Thyroid gland (tissue), 4 donors: ENCODE measurements around the gene ETV6. TPM values are rescaled to one million over a fixed set of nuclear protein-coding genes. Genes with fewer than 3 reads are reported as not detected.

Experiments
- DNase-seq, 2 donors: peaks; one replicate each; pipeline ENCODE4 v3.0.0-alpha.2; 2019
- H3K27ac ChIP-seq, 3 donors: fragments of 200-600 bp; sonication (generic); 1 replicate in 2 of 3; 2 replicates in 1 of 3; pipeline ENCODE4 v1.5.1; 2016 to 2019; ENCODE audit warnings: mild to moderate bottlenecking in 1 of 3, moderate library complexity in 1 of 3
- H3K27me3 ChIP-seq: fragments of 200-600 bp; sonication (generic); one replicate; pipeline ENCODE4 v1.5.1; 2019
- H3K36me3 ChIP-seq, 2 donors: fragments of 200-600 bp; sonication (generic); one replicate each; pipeline ENCODE4 v1.5.1; 2016 to 2019
- H3K4me1 ChIP-seq, 2 donors: fragments of 200-600 bp; sonication (generic); one replicate each; pipeline ENCODE4 v1.5.1; 2017 to 2019
- H3K4me3 ChIP-seq, 3 donors: fragments of 200-600 bp; sonication (generic); replicated peaks in 1 of 3; 1 replicate in 2 of 3; 2 replicates in 1 of 3; pipeline ENCODE4 v1.5.1; 2016; ENCODE audit warnings: mild to moderate bottlenecking in 1 of 3
- H3K9me3 ChIP-seq: fragments of 200-600 bp; sonication (generic); one replicate; pipeline ENCODE4 v1.5.1; 2017
- POLR2A ChIP-seq, 2 donors: fragments of 450-650 bp; IDR thresholded peaks; one replicate each; pipeline ENCODE4 v1.6.1; 2017; ENCODE audit warnings: antibody characterized with exemption in 2 of 2, mild to moderate bottlenecking in 2 of 2, moderate library complexity in 1 of 2
- WGBS, 2 donors: methylation state at CpG; one replicate each; pipeline ENCODE4 v1.1.5; 2017; 5-methylcytosine and 5-hydroxymethylcytosine counted together
- intact Hi-C: fragments of 100-400 bp; cut with DNase I; formaldehyde crosslinking; loops from one replicate; pipeline ENCODE4 v1.15.1; 2023
- total RNA-seq, 4 donors: library from RNA; depleted of rRNA; stranded (reverse); fragments of >200 nt; gene quantifications; one replicate each; pipeline ENCODE4 v1.2.3, GENCODE V29; 2016
- TF ChIP-seq, protein P1 (sequence below), 6 experiments: fragments of 200-600 bp in 3 of 6; fragments of 450-650 bp in 3 of 6; sonication (generic) in 3 of 6; IDR thresholded peaks; one replicate each; pipeline ENCODE4 v1.5.1; 2016 to 2019; ENCODE audit warnings: antibody characterized with exemption in 6 of 6, mild to moderate bottlenecking in 2 of 6, inconsistent platforms in 1 of 6, moderate library complexity in 1 of 6

ETV6 gene
- total RNA-seq, 4 donors from 2014 or later, result 16.6 to 35.6 (median 17.2) TPM

DNA sequence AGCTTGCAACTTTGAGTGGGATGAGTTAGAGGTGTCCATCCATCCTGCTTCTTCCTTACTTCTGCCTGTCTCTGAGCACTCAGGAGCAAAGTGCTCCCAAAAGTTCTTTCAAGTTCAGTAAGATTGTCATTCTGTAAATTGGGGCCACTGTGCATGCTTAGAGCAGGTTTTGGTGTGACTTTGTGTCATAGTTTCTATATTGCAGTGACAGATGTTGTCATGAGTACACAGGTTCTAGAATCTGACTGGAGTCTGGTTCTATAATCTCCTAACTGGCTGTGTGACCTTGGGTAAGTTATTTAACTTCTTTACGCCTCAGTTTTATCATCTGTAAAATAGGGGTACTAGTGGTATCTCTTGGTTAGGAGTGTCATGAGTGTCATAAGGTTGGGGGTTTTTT, 218.6 kb downstream of the ETV6 start:
- Histone ChIP-seq H3K36me3 (peaks cover 13 to 14% of the 10 kb centered on the region in 2 donors), H3K4me3 (no peak overlapping the region), H3K4me1 (peaks cover 12% of the 10 kb centered on the region in 2 donors), H3K27me3 (no peaks in the 10 kb centered on the region), H3K9me3 (no peaks in the 10 kb centered on the region), H3K27ac (no peak overlapping the region)
- TF ChIP-seq, protein P1, sequence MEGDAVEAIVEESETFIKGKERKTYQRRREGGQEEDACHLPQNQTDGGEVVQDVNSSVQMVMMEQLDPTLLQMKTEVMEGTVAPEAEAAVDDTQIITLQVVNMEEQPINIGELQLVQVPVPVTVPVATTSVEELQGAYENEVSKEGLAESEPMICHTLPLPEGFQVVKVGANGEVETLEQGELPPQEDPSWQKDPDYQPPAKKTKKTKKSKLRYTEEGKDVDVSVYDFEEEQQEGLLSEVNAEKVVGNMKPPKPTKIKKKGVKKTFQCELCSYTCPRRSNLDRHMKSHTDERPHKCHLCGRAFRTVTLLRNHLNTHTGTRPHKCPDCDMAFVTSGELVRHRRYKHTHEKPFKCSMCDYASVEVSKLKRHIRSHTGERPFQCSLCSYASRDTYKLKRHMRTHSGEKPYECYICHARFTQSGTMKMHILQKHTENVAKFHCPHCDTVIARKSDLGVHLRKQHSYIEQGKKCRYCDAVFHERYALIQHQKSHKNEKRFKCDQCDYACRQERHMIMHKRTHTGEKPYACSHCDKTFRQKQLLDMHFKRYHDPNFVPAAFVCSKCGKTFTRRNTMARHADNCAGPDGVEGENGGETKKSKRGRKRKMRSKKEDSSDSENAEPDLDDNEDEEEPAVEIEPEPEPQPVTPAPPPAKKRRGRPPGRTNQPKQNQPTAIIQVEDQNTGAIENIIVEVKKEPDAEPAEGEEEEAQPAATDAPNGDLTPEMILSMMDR (IDR thresholded peaks at IDR 0.05), result no peak
- no peak for TF ChIP-seq POLR2A (IDR thresholded peaks at IDR 0.05)
- no peak for DNase-seq
- WGBS, 2 donors, result 96 to 97% methylated on average over 1 of the region's 1 CpG
- intact Hi-C loops, result no loop called here

DNA sequence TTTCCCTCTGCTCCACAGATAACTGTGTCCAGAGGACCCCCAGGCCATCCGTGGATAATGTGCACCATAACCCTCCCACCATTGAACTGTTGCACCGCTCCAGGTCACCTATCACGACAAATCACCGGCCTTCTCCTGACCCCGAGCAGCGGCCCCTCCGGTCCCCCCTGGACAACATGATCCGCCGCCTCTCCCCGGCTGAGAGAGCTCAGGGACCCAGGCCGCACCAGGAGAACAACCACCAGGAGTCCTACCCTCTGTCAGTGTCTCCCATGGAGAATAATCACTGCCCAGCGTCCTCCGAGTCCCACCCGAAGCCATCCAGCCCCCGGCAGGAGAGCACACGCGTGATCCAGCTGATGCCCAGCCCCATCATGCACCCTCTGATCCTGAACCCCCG, 219.9 kb downstream of the ETV6 start:
- no peak overlapping the region for H3K4me3 ChIP-seq
- no peak overlapping the region for H3K27ac ChIP-seq
- peaks cover 13 to 14% of the 10 kb centered on the region in 2 donors for H3K36me3 ChIP-seq
- DNase-seq, result no peak
- WGBS, 2 donors, result 96 to 98% methylated on average over 18 of the region's 18 CpGs
- no peaks in the 10 kb centered on the region for H3K27me3 ChIP-seq
- TF ChIP-seq, protein P1 (IDR thresholded peaks at IDR 0.05), result no peak
- TF ChIP-seq POLR2A (IDR thresholded peaks at IDR 0.05), result no peak
- intact Hi-C loops, result no loop called here
- no peaks in the 10 kb centered on the region for H3K4me1 ChIP-seq
- no peaks in the 10 kb centered on the region for H3K9me3 ChIP-seq

DNA sequence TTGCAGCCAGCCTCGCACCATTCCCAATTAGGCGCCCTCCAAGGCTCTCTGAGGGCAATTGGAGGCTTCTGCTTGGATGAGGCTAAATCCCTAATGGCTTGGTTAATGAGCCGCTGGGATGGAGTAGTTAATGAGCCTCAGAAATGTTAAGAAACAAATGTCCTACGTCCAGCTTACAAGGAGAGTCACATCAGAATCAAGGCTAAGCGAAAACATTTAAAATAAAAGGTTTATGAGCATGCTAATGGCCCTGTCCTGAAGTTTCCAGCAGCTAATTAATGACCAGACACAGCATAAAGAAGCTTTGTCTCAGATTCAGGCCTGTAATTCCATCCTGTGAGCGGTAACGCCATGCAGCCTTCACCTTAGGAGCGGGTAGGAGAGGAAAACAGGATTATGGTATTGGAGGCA, 220.6 kb downstream of the ETV6 start:
- no peak for DNase-seq
- intact Hi-C loops, result no loop called here
- Histone ChIP-seq H3K4me1 (no peaks in the 10 kb centered on the region), H3K27me3 (no peaks in the 10 kb centered on the region), H3K9me3 (no peaks in the 10 kb centered on the region), H3K36me3 (peaks cover 13 to 14% of the 10 kb centered on the region in 2 donors), H3K27ac (no peak overlapping the region), H3K4me3 (no peak overlapping the region)
- TF ChIP-seq POLR2A (IDR thresholded peaks at IDR 0.05), result no peak
- TF ChIP-seq, protein P1 (IDR thresholded peaks at IDR 0.05), result no peak
- WGBS, 2 donors, result 94 to 95% methylated on average over 8 of the region's 8 CpGs

DNA sequence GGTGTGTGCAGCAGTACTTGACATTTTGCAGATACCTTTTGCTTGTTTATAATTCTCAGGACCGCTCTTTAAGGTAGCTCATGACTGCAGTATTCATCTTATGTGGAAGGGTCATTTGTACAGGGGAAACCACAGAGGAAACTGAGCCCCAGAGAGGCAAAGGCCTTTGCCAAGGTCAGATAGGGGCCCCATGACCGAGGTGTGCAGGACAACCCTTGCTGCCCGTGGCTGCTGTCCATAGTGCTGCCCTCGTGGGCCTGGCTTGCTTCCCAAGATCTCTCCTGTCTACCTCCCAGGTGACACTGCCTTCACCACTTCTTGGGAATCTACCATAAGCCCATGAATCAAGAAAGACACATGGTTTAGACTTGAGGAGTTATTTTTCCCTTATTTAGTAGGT, 222.6 kb downstream of the ETV6 start:
- peaks cover 13 to 14% of the 10 kb centered on the region in 2 donors for H3K36me3 ChIP-seq
- no peak for DNase-seq
- no peak overlapping the region for H3K27ac ChIP-seq
- H3K9me3 ChIP-seq, result no peaks in the 10 kb centered on the region
- H3K4me3 ChIP-seq, result no peak overlapping the region
- peaks cover 14 to 17% of the 10 kb centered on the region in 2 donors for H3K4me1 ChIP-seq
- 84 to 88% methylated on average over 4 of the region's 4 CpGs for WGBS, 2 donors
- no peaks in the 10 kb centered on the region for H3K27me3 ChIP-seq
- TF ChIP-seq, protein P1 (IDR thresholded peaks at IDR 0.05), result no peak
- no peak for TF ChIP-seq POLR2A (IDR thresholded peaks at IDR 0.05)
- intact Hi-C loops, result no loop called here

DNA sequence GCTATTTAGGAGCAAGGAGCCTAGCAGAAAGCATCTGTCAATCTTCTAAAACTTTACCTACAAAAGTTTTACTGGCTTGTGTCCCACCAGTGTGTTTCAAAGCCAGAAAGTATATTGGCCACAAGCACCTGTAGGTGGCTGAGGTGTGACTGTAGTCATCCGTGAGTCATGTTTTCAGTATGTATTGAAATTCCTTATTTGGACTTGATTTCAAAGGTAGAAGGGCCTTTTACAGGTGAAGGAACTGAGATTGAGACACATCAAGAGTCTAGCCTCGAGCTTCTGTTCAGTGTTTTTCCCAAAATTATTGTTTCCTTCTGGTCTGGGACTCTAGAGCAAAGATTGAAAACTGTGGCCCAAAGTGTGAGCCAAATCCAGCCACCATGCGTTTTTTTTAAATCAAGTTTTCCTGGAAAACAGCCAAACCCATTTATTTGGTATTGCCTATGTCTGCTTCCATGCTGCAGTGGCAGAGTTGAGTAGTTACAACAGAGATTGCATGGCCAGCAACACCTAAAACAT, 226.0 kb downstream of the ETV6 start:
- intact Hi-C loops, result no loop called here
- H3K4me3 ChIP-seq, result no peak overlapping the region
- peaks cover 29 to 35% of the 10 kb centered on the region in 2 donors for H3K4me1 ChIP-seq
- no peak for DNase-seq
- H3K36me3 ChIP-seq, result peaks cover 4 to 5% of the 10 kb centered on the region in 2 donors
- TF ChIP-seq, protein P1 (IDR thresholded peaks at IDR 0.05), result no peak
- no peak for TF ChIP-seq POLR2A (IDR thresholded peaks at IDR 0.05)
- no peak overlapping the region for H3K27ac ChIP-seq
- H3K9me3 ChIP-seq, result no peaks in the 10 kb centered on the region
- no peaks in the 10 kb centered on the region for H3K27me3 ChIP-seq
- WGBS, 2 donors, result 65 to 75% methylated on average over 3 of the region's 3 CpGs
